Common myeloid progenitor, CD34-positive (primary cell): ENCODE measurements around the gene ACAD9.

Experiments used
- CTCF ChIA-PET: fragments of 350-600 bp; sonication (Branson Sonifier 250); formaldehyde crosslinking; loops from one replicate; lab custom pipeline; 2021; ENCODE audit warnings: antibody characterized with exemption; lab: Charles Lee
- POLR2A ChIA-PET: fragments of 350-600 bp; sonication (Branson Sonifier 250); formaldehyde crosslinking; loops from one replicate; lab custom pipeline; 2021; ENCODE audit warnings: antibody characterized with exemption; lab: Charles Lee
- DNase-seq, 3 donors: peaks; one replicate each; pipeline versions ENCODE4 v3.0.0 to v3.0.0-alpha.2; 2013
- H3K27ac ChIP-seq, 2 experiments: 1 replicate in 1 of 2; 2 replicates in 1 of 2; pipeline ENCODE4 v1.7.0; 2013; ENCODE audit warnings: inconsistent platforms in 2 of 2, low read length in 2 of 2, mild to moderate bottlenecking in 2 of 2, low read depth in 1 of 2, moderate library complexity in 1 of 2; ENCODE audit not compliant: severe bottlenecking in 2 of 2, insufficient read depth in 1 of 2, poor library complexity in 1 of 2
- H3K27me3 ChIP-seq, 5 experiments: replicated peaks in 2 of 5; 1 replicate in 3 of 5; 2 replicates in 2 of 5; pipeline versions ENCODE4 v1.6.1 to v1.7.0; 2013; ENCODE audit warnings: low read length in 4 of 5, mild to moderate bottlenecking in 2 of 5, moderate library complexity in 2 of 5, inconsistent platforms in 1 of 5; ENCODE audit not compliant: insufficient read depth in 5 of 5, control insufficient read depth in 4 of 5
- H3K36me3 ChIP-seq, 4 experiments: 1 replicate in 2 of 4; 2 replicates in 2 of 4; pipeline versions ENCODE4 v1.6.1 to v1.7.0; 2013; ENCODE audit warnings: low read length in 3 of 4, control low read depth in 1 of 4, mild to moderate bottlenecking in 1 of 4; ENCODE audit not compliant: control insufficient read depth in 4 of 4, insufficient read depth in 4 of 4
- H3K4me1 ChIP-seq, 4 experiments: 1 replicate in 3 of 4; 2 replicates in 1 of 4; pipeline versions ENCODE4 v1.6.1 to v1.7.1; 2013; ENCODE audit warnings: low read length in 3 of 4, mild to moderate bottlenecking in 3 of 4, control low read depth in 1 of 4, inconsistent platforms in 1 of 4, moderate library complexity in 1 of 4; ENCODE audit not compliant: control insufficient read depth in 4 of 4, insufficient read depth in 4 of 4; ENCODE audit errors: control extremely low read depth in 1 of 4
- H3K4me3 ChIP-seq, 7 experiments: 1 replicate in 4 of 7; 2 replicates in 3 of 7; pipeline versions ENCODE4 v1.5.1 to v1.7.0; 2013; ENCODE audit warnings: mild to moderate bottlenecking in 7 of 7, low read length in 6 of 7, moderate library complexity in 6 of 7, inconsistent platforms in 2 of 7, low read depth in 2 of 7, control low read depth in 1 of 7; ENCODE audit not compliant: insufficient read depth in 4 of 7, control insufficient read depth in 1 of 7; ENCODE audit errors: extremely low read depth in 1 of 7
- H3K9me3 ChIP-seq, 5 experiments: 1 replicate in 4 of 5; 2 replicates in 1 of 5; pipeline versions ENCODE4 v1.6.1 to v1.7.1; 2013; ENCODE audit warnings: low read length in 4 of 5, mild to moderate bottlenecking in 2 of 5, inconsistent platforms in 1 of 5, low read depth in 1 of 5, moderate library complexity in 1 of 5; ENCODE audit not compliant: control insufficient read depth in 4 of 5, insufficient read depth in 2 of 5; ENCODE audit errors: control extremely low read depth in 1 of 5
- WGBS: methylation state at CpG from one replicate; pipeline ENCODE4 v1.1.5; 2013; ENCODE audit not compliant: insufficient coverage; 5-methylcytosine and 5-hydroxymethylcytosine counted together

The ACAD9 gene

DNA sequence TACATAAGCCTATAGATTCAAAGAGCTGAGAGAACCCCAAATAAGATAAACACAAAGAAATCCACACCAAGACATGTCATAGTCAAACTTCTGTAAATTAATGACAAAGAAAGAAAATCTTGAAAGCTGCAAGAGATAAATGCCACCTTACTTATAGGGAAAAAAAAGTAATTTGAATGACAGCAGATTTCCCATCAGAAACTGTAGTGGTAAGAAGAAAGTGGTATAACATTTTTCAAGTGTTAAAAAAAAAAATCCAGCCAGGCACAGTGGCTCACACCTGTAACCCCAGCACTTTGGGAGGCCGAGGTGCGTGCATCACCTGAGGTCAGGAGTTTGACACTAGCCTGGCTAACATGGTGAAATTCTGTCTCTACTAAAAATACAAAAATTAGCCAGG is 77.0 kb downstream of the ACAD9 start:
- H3K4me1 ChIP-seq = no peaks in the 10 kb centered on the region
- ChIA-PET POLR2A (no interaction called here), CTCF (interaction anchor here (0.6 kb wide), 1 partner anchor 138 kb away, joined by 3 read pairs; no protein-coding TSS in a partner anchor)
- no peak overlapping the region for H3K27ac ChIP-seq
- DNase-seq = peak in 2 of 3 donors; percentile 15 to 22
- WGBS = no CpG with 5 or more reads among the region's 2 CpGs
- no peaks in the 10 kb centered on the region for H3K27me3 ChIP-seq
- peaks cover 0 to 5% (median 0%) of the 10 kb centered on the region in 5 experiments for H3K9me3 ChIP-seq
- no peak overlapping the region for H3K4me3 ChIP-seq
- no peaks in the 10 kb centered on the region for H3K36me3 ChIP-seq
